Esophagus squamous epithelium (tissue), 4 donors: Measurements from ENCODE around the gene PDZD4.

ENCODE experiments used
- CTCF ChIP-seq, 6 experiments: fragments of 450-650 bp in 4 of 6; fragments of 200-600 bp in 2 of 6; sonication (generic) in 2 of 6; IDR thresholded peaks; one replicate each; pipeline ENCODE4 v1.5.1; 2016 to 2019; ENCODE audit warnings: antibody characterized with exemption in 6 of 6, mild to moderate bottlenecking in 4 of 6, moderate library complexity in 4 of 6
- POLR2A ChIP-seq, 4 donors: fragments of 450-650 bp; IDR thresholded peaks; one replicate each; pipeline ENCODE4 v1.6.1; 2017; ENCODE audit warnings: antibody characterized with exemption in 4 of 4, mild to moderate bottlenecking in 4 of 4, moderate library complexity in 3 of 4

GRCh38 chrX:153875391-153876111 is 45.2 kb upstream of the PDZD4 start:
- TF ChIP-seq CTCF (IDR thresholded peaks at IDR 0.05) (no peak), POLR2A (IDR thresholded peaks at IDR 0.05) (no peak)
